ENCODE results near the gene SLC8A2.
A peak's percentile ranks its signal among the peaks of the same experiment; 100 is the strongest.

- TF ChIP-seq EZH2 (IDR thresholded peaks at IDR 0.05; ENCODE audit: borderline replicate concordance, low read length) (no peak), CTCF (IDR thresholded peaks at IDR 0.05; ENCODE audit: low read length) (peak; percentile 94)
Measured at GRCh38 chr19:47436712-47437401, 34.8 kb downstream of the SLC8A2 start.
